GM23248 (cell line): ENCODE measurements around the gene AKAP17A.
"Not testable (repeated sequence)": the region's sequence is repeated elsewhere in the genome, so short reads cannot be mapped to it uniquely, and the experiment has no call there.

Experiments used
- EZH2 ChIP-seq: fragments of 200-600 bp; sonication (generic); IDR thresholded peaks from 2 replicates; pipeline ENCODE4 v1.6.1; 2018; ENCODE audit warnings: antibody characterized with exemption, mild to moderate bottlenecking; ENCODE audit not compliant: insufficient read depth, poor library complexity, severe bottlenecking
- EZH2phosphoT487 ChIP-seq: fragments of 200-600 bp; sonication (generic); IDR thresholded peaks from 2 replicates; pipeline ENCODE4 v1.6.1; 2018; ENCODE audit warnings: antibody characterized with exemption, moderate library complexity, mild to moderate bottlenecking, low read depth; ENCODE audit not compliant: insufficient read depth

GRCh38 chrX:1624158-1624860, 32.9 kb downstream of the AKAP17A start:
- not testable (repeated sequence) for TF ChIP-seq EZH2, EZH2phosphoT487
